ENCODE results near the gene KRTAP5-6.
"Not testable (repeated sequence)": the region's sequence is repeated elsewhere in the genome, so short reads cannot be mapped to it uniquely, and the experiment has no call there.

The KRTAP5-6 gene

DNA sequence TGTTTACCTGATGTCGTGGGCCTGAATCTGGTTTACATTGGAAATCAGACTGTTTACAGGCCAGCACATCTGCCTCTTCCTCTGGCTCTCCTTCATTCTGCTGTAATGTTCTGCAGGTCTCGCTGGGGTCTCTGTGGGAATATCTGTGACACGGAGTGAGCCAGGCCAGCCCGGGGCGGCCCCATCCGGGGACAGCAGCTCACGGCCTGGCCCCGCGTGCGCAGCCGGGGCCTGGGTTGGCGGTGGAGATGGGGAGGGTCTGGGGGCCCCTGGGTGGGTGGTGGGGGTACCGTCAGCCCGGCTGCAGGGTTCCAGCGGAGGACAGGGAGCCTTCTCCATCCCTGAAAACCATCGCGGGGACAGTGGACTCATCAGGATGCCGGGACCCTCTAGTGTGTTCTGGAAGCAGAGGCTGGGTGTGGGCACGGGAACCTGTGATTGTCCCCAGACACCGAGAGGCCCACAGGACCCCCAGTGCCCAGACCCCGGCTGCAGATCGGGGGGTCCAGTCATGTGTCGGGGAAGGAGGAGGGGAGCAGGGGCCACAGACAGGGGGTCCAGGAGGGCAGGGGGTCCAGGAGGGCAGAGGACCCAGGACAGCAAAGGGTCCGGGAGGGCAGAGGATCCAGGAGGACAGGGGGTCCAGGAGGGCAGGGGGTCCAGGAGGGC, 13.0 kb upstream of the KRTAP5-6 start:
- DNase-seq: not testable (repeated sequence)

DNA sequence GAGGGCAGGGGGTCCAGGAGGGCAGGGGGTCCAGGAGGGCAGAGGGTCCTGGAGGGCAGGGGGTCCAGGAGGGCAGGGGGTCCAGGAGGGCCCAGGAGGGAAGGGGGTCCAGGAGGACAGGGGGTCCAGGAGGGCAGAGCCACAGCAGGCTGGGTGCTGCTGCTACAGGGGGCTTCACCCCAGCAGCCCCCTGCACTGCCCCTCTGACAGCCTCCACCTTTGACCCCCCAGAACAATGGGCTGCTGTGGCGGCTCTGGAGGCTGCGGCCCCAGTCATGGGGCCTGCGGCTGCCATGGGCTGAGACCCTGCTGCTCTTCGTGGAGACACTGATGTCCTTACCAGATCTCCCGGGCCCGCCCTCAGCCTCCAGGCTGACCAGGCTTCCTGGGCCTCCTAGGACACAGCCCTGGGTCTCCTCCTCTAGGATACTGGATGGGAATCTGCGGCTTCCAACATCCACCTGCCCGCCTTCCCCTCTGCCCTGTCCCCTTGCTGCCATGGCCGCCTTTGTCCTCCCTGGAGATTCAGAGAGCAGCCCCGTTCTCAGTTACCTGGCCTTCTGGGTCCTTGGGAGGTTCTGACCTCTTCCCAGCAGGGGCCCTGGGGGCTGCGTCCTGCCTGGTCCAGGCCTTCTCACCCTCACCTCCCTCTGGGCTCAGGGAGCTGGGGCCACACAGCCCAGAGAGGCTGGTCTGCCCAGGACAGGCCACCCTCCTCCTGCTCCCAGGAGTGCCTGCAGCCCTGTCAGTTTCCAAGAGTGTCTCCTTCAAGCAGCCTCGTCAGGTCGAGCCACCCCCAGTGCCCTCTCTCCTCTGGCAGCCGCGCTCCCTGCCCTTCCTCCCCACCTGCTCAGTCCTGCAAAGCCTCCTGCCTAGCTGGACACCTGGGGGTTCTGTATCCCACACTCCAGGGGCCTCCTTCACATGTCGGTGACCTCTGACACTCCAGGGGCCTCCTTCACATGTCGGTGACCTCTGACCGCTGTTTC, 11.8 kb upstream of the KRTAP5-6 start:
- not testable (repeated sequence) for DNase-seq

DNA sequence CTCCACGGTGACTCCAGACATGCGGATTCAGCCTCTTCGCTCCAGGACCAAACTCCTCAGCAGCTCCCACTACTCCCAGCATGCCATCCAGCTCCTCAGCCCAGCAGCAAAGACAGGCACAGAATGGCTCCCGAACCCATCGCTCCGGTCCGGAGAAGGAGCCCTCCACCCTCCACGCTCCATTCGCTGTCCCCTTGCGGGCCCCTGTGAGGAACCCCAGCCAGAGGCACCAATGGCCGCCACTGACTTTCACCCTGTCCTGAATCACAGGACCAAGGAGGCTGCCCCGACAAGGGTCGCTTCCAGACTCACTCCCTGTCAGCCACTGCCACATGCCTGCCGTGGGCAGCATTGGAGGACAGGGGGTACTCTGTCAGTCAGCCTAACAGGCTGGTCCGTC, 10.8 kb upstream of the KRTAP5-6 start:
- DNase-seq: not testable (repeated sequence)

DNA sequence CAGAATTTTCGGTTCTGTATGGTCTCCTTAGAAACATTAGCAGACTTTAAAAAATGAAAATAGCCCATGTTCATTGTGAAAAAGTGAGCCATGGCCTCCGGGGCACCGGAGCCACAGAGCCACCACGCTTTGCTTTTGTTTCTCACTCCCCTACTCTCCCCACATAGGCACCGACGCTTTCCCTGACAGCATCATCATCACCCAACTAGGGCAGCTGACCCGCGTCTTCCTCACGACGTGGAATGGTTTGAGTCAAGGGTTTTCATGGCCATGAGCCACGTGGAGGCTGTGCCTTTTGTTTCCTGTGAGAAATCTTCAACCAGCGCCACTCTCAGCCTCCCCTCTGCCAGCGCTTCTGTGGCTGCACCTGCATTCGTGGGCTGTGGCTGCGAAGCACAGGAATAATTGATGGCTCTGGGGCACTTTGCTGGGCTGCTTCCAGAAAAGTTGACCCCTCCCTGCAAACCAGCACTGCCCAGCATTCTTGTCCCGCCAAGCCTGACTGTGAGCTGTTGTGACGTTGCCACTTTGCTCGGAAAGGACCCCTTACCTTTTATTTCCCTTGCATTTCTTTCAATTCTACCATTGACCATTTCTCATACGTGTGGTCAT, 8.6 kb upstream of the KRTAP5-6 start:
- DNase-seq: not testable (repeated sequence)

DNA sequence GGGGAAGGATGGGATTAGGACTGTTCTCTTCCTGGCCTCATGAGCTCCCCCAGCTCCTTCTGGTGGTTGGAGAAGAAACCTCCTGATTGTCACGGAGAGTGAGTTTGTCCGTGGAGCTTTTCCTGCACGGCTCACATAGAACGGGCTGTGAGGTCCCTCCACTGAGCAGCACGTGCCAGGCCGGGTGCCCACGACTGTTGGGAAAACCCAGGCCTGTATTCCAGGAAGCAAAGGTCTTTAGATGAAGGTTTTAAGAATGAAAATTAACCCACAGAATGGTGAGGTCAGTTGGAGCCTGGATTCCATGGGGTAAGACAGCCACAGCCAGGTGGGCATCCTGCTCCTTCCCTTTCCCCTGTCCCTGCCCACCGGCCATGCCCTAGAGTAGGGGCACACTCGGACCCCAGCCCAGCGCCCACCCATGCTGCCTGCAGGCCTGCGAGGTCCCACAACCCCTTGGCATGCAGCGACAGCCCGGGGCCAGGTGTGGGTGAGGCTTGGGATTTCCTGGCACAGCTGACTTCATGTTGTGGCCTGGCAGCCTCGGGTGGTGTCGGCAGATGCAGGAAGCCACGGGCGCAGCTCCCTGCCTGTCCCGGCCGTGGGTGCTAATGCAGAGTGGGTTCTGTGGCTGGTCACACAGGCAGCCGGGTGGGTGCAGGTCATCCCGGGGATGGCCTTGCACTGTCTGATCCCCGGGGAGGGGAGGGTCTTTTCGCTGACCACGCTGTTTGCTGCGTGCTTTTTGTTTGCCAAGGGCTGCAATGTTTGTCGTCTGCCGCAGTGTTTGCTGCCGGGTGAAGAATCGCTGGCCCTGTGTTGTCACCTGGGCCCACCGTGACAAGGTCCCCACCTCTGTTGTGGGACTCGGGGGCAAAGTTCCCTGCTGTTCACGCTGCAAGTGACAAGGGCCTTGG, 7.5 kb upstream of the KRTAP5-6 start:
- DNase-seq: not testable (repeated sequence)

DNA sequence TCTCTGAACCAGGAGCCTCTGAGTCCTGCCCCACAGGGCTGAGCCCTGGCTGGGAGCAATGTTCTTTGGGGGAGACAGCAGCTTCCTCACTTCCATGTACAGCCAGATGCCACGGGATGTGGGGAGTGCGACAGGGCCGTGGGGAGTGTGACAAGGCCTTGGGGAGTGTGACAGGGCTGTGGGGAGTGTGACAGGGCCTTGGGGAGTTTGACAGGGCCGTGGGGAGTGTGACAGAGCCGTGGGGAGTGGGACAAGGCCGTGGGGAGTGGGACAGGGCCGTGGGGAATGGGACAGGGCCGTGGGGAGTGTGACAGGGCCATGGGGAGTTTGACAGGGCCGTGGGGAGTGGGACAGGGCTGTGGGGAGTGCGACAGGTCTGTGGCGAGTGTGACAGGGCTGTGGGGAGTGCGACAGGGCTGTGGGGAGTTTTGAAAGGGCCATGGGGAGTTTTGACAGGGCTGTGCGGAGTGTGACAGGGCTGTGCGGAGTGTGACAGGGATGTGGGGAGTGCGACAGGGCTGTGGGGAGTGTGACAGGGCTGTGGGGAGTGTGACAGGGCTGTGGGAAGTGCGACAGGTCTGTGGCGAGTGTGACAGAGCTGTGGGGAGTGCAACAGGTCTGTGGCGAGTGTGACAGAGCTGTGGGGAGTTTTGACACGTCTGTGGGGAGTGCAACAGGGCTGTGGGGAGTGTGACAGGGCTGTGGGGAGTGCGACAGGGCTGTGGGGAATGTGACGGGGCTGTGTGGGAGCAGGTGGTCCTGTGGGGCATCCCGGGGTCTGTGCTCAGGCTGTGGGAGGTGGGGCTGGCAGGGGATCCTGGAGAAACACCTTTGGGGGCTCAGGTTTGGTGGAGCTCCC, 6.6 kb upstream of the KRTAP5-6 start:
- DNase-seq: no peak

DNA sequence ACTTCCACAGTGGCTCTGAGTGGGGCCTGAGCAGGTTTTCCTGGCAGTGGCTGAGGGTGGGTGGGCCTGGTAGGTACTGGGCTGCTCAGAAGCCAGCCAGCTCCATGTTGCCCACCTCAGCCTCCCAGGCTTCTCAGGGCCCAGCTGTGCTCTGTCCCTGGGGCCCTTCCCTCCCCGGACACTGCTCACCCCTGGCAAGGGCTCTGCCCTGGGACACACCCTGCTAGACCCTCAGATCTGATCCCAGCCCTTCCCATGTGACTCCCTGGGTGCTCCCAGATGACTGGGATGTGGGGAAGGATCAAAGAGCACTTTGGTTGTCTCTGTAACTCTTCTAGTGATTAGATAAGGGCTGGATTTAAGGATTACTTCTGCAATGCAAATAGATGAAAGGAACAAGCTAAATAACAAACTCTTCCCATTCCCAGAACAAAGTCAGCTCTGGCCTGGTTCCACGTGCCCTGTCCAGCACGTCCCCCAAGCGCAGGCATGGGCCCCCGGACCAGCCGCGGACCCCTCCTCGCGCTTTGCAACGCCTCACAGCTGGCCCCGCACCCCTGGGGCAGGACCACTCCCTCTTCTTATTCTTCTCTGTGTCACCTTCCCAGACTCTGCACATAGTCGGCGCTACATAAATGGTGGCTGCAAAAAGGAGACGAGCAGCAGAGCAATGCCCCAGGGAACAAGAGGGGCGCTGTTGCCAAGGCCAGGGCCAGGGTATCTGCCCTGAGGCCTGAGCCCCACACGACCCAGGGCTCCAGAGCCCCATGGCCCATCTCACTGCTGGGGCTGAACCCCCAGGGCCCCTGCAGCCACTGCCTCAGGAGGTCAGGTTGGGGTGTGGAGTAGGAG, 5.7 kb upstream of the KRTAP5-6 start:
- DNase-seq: no peak

DNA sequence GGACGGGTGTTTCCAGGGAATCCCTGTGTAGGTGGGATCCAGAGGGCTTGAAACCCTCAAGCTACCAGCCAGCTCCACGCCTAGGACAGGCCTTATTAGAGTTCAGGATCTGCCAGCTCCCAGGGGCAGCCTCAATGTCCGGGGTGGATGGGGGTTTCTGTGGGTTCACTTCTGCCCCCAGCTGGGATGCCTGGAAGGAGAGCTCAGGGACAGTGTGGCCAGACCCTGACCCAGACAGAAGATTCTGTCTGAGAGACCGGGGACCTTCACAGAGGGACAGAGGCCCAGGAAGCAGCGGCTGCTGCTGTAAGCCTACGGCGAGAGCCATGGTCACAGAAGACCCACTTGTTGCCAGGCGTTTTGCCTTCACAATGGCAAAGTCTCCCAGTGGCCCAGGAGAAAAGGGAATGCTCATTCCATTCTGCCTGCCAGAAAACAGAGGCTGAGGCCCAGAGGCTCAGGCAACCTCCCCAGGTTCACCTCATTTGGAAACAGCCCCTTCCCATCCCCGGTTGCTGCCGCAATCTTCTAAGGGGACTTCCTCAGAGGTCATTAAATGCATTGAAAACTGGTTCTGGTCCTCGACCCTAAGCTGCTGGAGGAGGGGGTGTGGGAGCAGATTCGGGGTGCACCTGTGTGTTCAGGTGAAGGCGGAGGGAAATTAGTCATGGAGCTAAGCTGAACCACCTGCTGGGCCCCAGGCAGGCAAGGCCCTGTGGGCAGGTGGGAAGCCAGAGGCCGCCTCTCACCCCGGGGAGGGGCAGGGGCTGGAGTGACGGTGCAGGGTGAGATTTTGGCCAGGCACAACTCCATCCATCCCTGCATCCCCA, 4.9 kb upstream of the KRTAP5-6 start:
- DNase-seq: no peak

DNA sequence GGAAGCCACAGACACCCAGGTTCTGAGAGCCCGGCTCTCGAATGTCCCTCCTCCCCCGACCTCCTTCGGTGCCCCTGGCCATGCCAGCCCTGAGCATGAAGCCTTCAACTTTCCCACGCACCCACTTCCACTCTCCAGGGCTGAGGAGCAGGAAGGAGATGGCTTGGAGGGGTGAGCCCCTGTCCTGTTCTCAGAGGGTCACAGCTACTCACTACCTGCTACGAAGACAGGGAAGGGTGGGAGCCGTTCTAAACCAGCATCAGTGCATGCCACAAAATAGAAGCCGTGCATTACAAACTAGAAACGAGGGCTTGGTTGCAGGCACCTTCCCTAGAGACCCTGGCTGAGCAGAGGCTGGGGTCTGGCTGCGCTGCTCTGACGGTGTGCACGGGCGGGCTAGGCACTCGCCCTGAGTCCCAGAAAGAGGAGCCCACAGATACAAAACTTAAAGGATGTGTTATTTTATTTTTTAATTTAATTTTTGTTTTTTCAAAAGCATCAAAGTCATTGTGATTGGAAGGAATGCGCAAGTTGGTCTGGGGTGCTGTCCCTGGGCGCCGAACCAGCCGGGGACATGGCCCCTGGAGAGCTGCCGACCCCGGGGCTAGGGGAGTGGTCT, 4.2 kb upstream of the KRTAP5-6 start:
- DNase-seq: no peak

DNA sequence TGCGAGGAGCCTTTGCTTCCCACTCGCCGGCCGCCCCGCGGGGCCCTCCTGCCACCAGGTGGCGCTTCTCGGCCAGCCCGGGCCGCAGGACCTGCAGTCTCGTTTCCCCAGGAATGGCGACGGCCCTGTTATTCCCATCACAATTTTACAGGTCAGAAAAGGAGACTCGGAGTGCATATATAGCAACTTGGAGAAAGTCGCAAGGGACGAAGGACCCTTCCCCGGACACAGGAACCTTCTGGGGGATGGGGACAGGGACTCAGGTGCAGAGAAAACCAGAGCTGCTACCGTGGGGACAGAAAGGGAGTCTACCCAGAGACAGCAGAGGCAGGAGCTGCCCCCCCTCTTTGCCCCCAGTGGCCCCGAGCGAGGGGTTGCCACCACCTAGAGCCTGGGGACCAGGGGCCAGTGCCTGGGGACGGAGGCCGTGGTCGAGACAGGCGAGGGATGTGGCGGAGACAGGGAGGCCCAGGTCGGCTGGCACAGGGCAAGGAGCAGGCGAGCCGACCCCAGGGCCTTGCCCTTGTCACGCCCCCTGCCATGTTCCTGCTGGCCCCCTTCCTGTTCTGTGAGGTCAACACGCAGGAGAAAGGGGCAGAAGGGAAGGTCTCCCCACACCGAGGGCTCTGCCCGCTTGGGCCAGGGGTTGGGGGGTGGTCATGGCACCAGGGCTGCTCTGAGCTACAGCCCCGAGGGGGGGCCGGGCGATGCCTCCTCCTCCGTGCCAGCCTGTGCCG, 3.5 kb upstream of the KRTAP5-6 start:
- DNase-seq: peak; percentile 70

DNA sequence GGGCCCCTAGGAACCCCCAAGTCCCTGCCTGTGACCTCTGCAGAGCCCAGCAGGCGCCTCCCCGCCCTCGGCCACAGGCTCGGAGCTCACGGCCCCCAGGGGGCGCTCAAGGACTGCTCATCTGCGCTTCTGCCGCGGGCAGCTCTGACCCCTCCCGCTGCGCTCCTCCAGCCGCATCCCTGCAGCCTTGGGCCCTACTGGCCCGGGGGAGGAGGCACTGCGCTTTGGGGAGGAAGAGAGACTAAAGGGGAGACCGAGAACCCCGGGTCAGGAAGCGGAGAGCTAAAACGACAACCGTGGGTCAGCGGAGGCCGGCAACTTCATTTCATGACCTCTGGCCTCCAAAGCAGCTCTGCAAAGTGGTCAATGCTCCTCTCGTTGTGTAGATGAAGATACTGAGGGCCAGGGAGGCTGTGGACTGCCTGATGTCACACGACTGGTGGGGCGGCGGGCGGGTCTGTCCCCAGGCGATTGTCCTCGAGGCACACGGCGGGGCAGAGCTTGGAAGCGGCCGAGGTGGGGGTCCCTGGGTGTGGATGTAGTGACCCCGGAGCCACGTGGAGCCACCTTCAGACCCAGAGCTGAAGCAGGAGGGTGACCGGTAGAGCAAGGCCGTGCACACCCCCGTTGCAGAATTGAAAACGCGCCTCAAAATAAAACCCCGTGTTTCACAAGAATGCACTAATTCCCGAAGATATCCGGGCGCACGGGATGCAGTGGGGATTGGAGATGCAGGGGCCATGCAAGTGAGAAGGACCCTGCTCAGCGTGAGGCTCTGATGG, 2.7 kb upstream of the KRTAP5-6 start:
- DNase-seq: peak; percentile 81

DNA sequence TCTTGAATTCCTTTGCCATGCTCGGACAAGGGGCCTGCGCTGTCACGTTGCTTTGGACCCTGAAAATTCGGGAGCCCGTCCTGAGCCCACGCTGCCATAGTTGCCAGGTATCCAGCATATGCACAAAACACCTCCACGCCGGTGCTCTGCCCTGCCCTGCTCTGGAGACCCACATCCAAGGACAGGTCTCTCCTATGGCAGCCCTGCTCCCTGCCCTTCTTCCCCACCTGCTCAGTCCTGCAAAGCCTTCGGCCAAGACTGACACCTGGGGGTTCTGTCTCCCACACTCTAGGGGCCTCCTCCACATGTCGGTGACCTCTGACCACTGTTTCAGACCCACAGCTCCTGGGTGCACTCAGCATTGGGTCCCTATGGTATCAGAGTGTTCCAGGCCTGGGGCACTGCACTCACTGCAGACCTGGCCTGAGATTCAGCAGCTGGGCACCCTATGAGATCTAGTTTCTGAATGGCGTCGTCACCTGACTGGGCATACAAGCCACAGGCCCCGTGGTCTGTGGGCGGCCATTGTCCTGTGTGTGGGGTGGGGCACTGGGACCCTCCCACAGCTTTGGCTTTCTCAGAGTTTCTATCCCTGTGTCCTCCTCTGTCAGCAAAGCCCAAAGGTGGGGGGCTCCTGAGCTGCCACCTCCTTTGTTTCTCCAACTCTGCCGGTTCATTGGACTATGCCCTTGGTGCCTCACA, 2.0 kb upstream of the KRTAP5-6 start:
- no peak for DNase-seq

DNA sequence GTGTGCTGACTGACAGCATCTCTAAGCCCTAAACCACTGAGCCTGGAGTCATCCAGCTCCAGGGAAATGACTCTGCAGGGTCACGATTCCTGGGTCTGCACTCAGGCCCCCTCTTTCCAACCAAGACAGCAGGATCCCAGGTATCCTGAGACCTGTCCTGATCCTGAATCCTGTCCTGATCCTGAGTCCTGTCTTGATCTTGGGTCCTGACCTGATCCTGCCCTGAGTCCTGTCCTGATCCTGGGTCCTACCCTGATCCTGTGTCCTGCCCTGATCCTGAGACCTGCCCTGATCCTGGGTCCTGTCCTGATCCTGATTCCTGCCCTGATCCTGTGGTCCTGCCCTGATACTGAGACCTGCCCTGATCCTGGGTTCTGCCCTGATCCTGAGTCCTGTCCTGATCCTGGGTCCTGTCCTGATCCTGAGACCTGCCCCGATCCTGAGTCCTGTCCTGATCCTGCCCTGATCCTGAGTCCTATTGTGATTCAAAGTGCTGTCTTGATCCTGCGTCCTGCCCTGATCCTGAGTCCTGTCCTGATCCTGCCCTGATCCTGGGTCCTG, 1.4 kb upstream of the KRTAP5-6 start:
- DNase-seq: no peak

DNA sequence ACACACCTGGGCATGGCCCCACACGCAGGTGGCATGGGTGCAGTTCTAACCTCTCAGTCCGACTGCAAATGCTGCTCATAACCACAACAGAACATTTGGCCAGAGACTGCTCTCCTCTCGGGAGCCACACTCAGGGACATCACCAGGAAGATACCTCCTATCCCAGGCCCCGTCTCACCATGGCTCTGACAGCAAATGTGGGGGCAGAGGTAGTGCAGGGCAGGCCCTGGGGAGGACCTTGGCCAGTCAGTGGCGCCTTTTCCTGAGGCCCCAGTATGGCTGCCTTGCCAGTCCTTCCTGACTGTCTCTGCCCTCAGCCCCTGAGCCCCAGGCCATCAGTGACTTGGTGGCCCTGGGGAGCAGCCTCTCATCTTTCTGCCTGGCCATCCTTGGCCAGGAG, 2.8 kb downstream of the KRTAP5-6 start:
- no peak for DNase-seq

DNA sequence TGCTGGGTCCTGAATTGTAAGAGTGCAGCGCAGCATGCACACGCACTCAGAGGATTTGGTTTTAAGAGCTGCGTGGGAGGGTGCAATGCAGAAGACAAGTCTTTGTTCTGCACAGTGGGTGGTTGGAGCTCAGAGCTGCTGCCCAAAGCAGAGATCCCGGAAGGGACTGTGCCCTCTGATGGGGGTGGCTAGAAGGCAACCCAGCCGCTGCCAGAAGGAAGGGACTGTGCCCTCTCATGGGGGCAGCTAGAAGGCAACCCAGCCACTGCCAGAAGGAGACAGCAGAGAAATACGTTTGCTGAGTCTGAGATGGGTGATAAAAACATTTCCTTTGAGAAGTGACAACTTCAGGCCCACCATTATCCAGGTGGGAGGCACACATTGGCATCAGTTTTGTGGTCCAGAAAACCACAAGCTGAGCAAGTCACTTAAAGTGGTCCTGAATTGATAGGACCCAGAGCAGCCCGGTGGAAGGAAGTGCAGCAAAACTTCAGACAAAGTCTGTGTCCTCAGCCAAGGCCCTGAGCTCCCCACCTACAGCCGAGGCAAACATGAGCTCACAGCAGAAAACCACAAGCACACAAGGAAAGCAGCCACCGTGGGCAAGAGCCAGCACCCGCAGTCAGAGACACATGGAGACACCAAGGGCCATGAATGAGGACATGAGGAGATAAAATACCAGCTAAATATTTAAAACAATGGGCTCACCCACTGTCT, 4.3 kb downstream of the KRTAP5-6 start:
- DNase-seq: no peak

DNA sequence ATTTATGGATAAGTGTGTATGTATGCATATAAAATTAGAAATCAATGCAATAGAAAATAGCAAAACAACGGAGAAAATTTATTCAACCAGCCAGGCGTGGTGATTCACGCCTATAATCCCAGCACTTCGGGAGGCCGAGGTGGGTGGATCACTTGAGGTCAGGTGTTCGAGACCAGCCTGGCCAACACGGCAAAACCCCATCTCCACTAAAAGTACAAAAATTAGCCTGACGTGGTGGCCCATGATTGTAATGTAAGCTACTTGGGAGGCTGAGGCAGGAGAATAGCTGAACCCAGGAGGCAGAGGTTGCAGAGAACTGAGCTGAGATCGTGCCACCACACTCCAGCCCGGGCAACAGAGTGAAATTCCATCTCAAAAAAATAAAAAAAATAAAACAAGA, 5.5 kb downstream of the KRTAP5-6 start:
- no peak for DNase-seq
